ENCODE results near the gene FZD8.

GRCh38 chr10:35636956-35637355 lies 5.1 kb downstream of the FZD8 start:
- TF ChIP-seq, protein P1, sequence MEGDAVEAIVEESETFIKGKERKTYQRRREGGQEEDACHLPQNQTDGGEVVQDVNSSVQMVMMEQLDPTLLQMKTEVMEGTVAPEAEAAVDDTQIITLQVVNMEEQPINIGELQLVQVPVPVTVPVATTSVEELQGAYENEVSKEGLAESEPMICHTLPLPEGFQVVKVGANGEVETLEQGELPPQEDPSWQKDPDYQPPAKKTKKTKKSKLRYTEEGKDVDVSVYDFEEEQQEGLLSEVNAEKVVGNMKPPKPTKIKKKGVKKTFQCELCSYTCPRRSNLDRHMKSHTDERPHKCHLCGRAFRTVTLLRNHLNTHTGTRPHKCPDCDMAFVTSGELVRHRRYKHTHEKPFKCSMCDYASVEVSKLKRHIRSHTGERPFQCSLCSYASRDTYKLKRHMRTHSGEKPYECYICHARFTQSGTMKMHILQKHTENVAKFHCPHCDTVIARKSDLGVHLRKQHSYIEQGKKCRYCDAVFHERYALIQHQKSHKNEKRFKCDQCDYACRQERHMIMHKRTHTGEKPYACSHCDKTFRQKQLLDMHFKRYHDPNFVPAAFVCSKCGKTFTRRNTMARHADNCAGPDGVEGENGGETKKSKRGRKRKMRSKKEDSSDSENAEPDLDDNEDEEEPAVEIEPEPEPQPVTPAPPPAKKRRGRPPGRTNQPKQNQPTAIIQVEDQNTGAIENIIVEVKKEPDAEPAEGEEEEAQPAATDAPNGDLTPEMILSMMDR (IDR thresholded peaks at IDR 0.05; ENCODE audit: insufficient read depth, low read depth, low read length) = no peak
- no peak for TF ChIP-seq EZH2 (IDR thresholded peaks at IDR 0.05; ENCODE audit: insufficient read depth, low read length)
